Measurements from ENCODE around the gene TRPV4.

GRCh38 chr12:109845824-109846205 is 12.6 kb upstream of the TRPV4 start:
- TF ChIP-seq CTCF (conservative IDR thresholded peaks at IDR 0.05 in 1 of 2, IDR thresholded peaks at IDR 0.05 in 1 of 2; ENCODE audit: extremely low read depth in 1 of 2, insufficient read depth in 1 of 2, low read depth in 1 of 2, low read length in 2 of 2) (no peak), EZH2 (IDR thresholded peaks at IDR 0.05; ENCODE audit: borderline replicate concordance, low read length) (no peak)

All from mammary epithelial cell (primary cell).